GM21737 (cell line): ENCODE measurements around the gene IRX3.

ENCODE experiments used
- ATAC-seq: cut with Tn5 transposase; IDR thresholded peaks from one replicate; pipeline ENCODE4 v1.9.1; 2021; ENCODE audit warnings: mild to moderate bottlenecking, moderate library complexity; ENCODE audit not compliant: unreplicated experiment

Gene IRX3

GRCh38 chr16:54291656-54292487, 5.3 kb upstream of the IRX3 start:
- ATAC-seq: no peak

- ATAC-seq: no peak
These were observed 4.5 kb upstream of the IRX3 start for GRCh38 chr16:54290833-54291655.

GRCh38 chr16:54289945-54290832, 3.6 kb upstream of the IRX3 start:
- ATAC-seq: no peak

- ATAC-seq: no peak
These were observed 2.8 kb upstream of the IRX3 start for GRCh38 chr16:54289242-54289944.

- no peak for ATAC-seq
These were observed 2.3 kb upstream of the IRX3 start for GRCh38 chr16:54288835-54289241.

GRCh38 chr16:54288030-54288834, 1.6 kb upstream of the IRX3 start:
- ATAC-seq: no peak

- ATAC-seq: no peak
These were observed 793 bp upstream of the IRX3 start for GRCh38 chr16:54287131-54288029.

- ATAC-seq: no peak
These were observed 559 bp downstream of the IRX3 start for GRCh38 chr16:54286090-54286365.

- ATAC-seq: no peak
These were observed 1.0 kb downstream of the IRX3 start for GRCh38 chr16:54285414-54286089.

- no peak for ATAC-seq
These were observed 1.6 kb downstream of the IRX3 start for GRCh38 chr16:54284931-54285413.

- ATAC-seq: no peak
These were observed 2.2 kb downstream of the IRX3 start for GRCh38 chr16:54284319-54284930.

GRCh38 chr16:54283725-54284318, 2.8 kb downstream of the IRX3 start:
- no peak for ATAC-seq

- ATAC-seq: no peak
These were observed 3.5 kb downstream of the IRX3 start for GRCh38 chr16:54282928-54283724.

- ATAC-seq: no peak
These were observed 4.2 kb downstream of the IRX3 start for GRCh38 chr16:54282202-54282927.

- no peak for ATAC-seq
These were observed 4.9 kb downstream of the IRX3 start for GRCh38 chr16:54281535-54282201.
